Muscle of leg (tissue), 11 donors: ENCODE data around the gene KLRC3. TPM values are rescaled to one million over a fixed set of nuclear protein-coding genes. Genes with fewer than 3 reads are reported as not detected.

Experiments
- DNase-seq: peaks from one replicate; pipeline ENCODE4 v3.0.0; 2013
- H3K27ac ChIP-seq: one replicate; pipeline ENCODE4 v1.5.1; 2013; ENCODE audit warnings: mild to moderate bottlenecking, low read length, control low read depth
- H3K27me3 ChIP-seq: one replicate; pipeline ENCODE4 v1.6.1; 2013; ENCODE audit warnings: low read length; ENCODE audit not compliant: control insufficient read depth, insufficient read depth
- H3K36me3 ChIP-seq: one replicate; pipeline ENCODE4 v1.6.1; 2013; ENCODE audit warnings: low read length; ENCODE audit not compliant: control insufficient read depth, insufficient read depth
- H3K4me1 ChIP-seq: one replicate; pipeline ENCODE4 v1.6.1; 2013; ENCODE audit warnings: low read length; ENCODE audit not compliant: control insufficient read depth, insufficient read depth
- H3K4me3 ChIP-seq: one replicate; pipeline ENCODE4 v1.5.1; 2013; ENCODE audit warnings: low read length, control low read depth
- H3K9me3 ChIP-seq: replicated peaks from 2 replicates; pipeline ENCODE4 v1.6.1; 2013; ENCODE audit warnings: low read depth, low read length; ENCODE audit not compliant: control insufficient read depth
- WGBS: methylation state at CpG from one replicate; pipeline ENCODE4 v1.1.5; 2013; ENCODE audit warnings: missing lambda C conversion rate; ENCODE audit not compliant: insufficient coverage; 5-methylcytosine and 5-hydroxymethylcytosine counted together
- polyA plus RNA-seq, 8 donors: library from polyadenylated mRNA; unstranded; fragments of 120-200 nt; gene quantifications; one replicate each; pipeline versions ENCODE4 v1.2.1 to v1.2.3, GENCODE V29; 2013; ENCODE audit warnings: inconsistent platforms in 1 of 8, low replicate concordance in 1 of 8; ENCODE audit not compliant: insufficient read length in 8 of 8, insufficient read depth in 1 of 8
- total RNA-seq: library from RNA; stranded (reverse); fragments of 120-200 nt; gene quantifications from one replicate; pipeline ENCODE4 v1.2.4, GENCODE V29; 2013

The KLRC3 gene
- total and polyA plus RNA-seq, 9 donors = 0.09 to 0.30 (median 0.16) TPM; not detected in 6

GRCh38 chr12:10363914-10364814 lies 56.2 kb downstream of the KLRC3 start:
- peak overlapping the region; percentile 77 for H3K4me3 ChIP-seq
- H3K36me3 ChIP-seq = no peaks in the 10 kb centered on the region
- peak; percentile 77 for DNase-seq
- peaks cover 19% of the 10 kb centered on the region for H3K4me1 ChIP-seq
- peak overlapping the region; percentile 97 for H3K27ac ChIP-seq
- H3K27me3 ChIP-seq = no peaks in the 10 kb centered on the region
- WGBS = 1% methylated on average over 14 of the region's 19 CpGs
- no peaks in the 10 kb centered on the region for H3K9me3 ChIP-seq

- H3K27ac ChIP-seq = peak overlapping the region; percentile 97
- H3K4me3 ChIP-seq = peak overlapping the region; percentile 77
- WGBS = 29% methylated on average over 4 of the region's 5 CpGs
- H3K27me3 ChIP-seq = no peaks in the 10 kb centered on the region
- peaks cover 19% of the 10 kb centered on the region for H3K4me1 ChIP-seq
- no peak for DNase-seq
- no peaks in the 10 kb centered on the region for H3K36me3 ChIP-seq
- no peaks in the 10 kb centered on the region for H3K9me3 ChIP-seq
Observed at GRCh38 chr12:10363658-10363913, 56.8 kb downstream of the KLRC3 start.

GRCh38 chr12:10362828-10363657 lies 57.4 kb downstream of the KLRC3 start:
- Histone ChIP-seq H3K4me1 (peaks cover 19% of the 10 kb centered on the region), H3K27me3 (no peaks in the 10 kb centered on the region), H3K27ac (peak overlapping the region; percentile 97), H3K36me3 (no peaks in the 10 kb centered on the region), H3K4me3 (no peak overlapping the region), H3K9me3 (no peaks in the 10 kb centered on the region)
- WGBS = 17% methylated on average over 1 of the region's 9 CpGs
- DNase-seq = peak; percentile 19

GRCh38 chr12:10362325-10362724 lies 58.1 kb downstream of the KLRC3 start:
- Histone ChIP-seq H3K9me3 (no peaks in the 10 kb centered on the region), H3K4me1 (peaks cover 19% of the 10 kb centered on the region), H3K4me3 (no peak overlapping the region), H3K27me3 (no peaks in the 10 kb centered on the region), H3K27ac (no peak overlapping the region), H3K36me3 (no peaks in the 10 kb centered on the region)
- no peak for DNase-seq
- WGBS = 100% methylated on average over 1 of the region's 3 CpGs

Other genes starting within 250 kb of the KLRC3 start
- gene OLR1, start 248.5 kb downstream of the KLRC3 start, total RNA-seq = 0.13 TPM
- gene OLR1, start 248.5 kb downstream of the KLRC3 start, polyA plus RNA-seq = 1 to 10 TPM in 1 of 8 donors, under 1 TPM in 7; 0.22 to 2.0 (median 0.66) TPM
- gene TMEM52B, start 241.6 kb downstream of the KLRC3 start, total RNA-seq = not detected
- gene TMEM52B, start 241.6 kb downstream of the KLRC3 start, polyA plus RNA-seq = under 1 TPM in 7 of 8 donors, not detected in 1; 0.05 to 0.52 (median 0.17) TPM
- 21.6 TPM for gene GABARAPL1, start 207.7 kb downstream of the KLRC3 start, total RNA-seq
- gene GABARAPL1, start 207.7 kb downstream of the KLRC3 start, polyA plus RNA-seq = 10 to 100 TPM; 16.3 to 27.7 (median 21.1) TPM
- gene KLRD1, start 112.7 kb downstream of the KLRC3 start, total RNA-seq = 0.58 TPM
- under 1 TPM; 0.16 to 0.58 (median 0.23) TPM for gene KLRD1, start 112.7 kb downstream of the KLRC3 start, polyA plus RNA-seq
- gene KLRK1, start 30.6 kb downstream of the KLRC3 start, total RNA-seq = 0.44 TPM
- gene KLRK1, start 30.6 kb downstream of the KLRC3 start, polyA plus RNA-seq = under 1 TPM; 0.11 to 0.61 (median 0.30) TPM
- 0.13 TPM for gene KLRC4, start 10.8 kb downstream of the KLRC3 start, total RNA-seq
- gene KLRC4, start 10.8 kb downstream of the KLRC3 start, polyA plus RNA-seq = under 1 TPM in 1 of 8 donors, not detected in 7; 0.11 TPM
- 0.13 TPM for gene KLRC2, start 15.4 kb upstream of the KLRC3 start, total RNA-seq
- gene KLRC2, start 15.4 kb upstream of the KLRC3 start, polyA plus RNA-seq = under 1 TPM in 3 of 8 donors, not detected in 5; 0.33 to 0.68 (median 0.43) TPM
- gene KLRC1, start 32.8 kb upstream of the KLRC3 start, total RNA-seq = 0.22 TPM
- gene KLRC1, start 32.8 kb upstream of the KLRC3 start, polyA plus RNA-seq = under 1 TPM; 0.10 to 0.64 (median 0.34) TPM
- gene EIF2S3B, start 85.3 kb upstream of the KLRC3 start, total RNA-seq = 0.71 TPM
- 1 to 10 TPM in 4 of 8 donors, under 1 TPM in 4; 0.75 to 5.1 (median 1.2) TPM for gene EIF2S3B, start 85.3 kb upstream of the KLRC3 start, polyA plus RNA-seq
- 24.7 TPM for gene MAGOHB, start 193.0 kb upstream of the KLRC3 start, total RNA-seq
- gene MAGOHB, start 193.0 kb upstream of the KLRC3 start, polyA plus RNA-seq = 10 to 100 TPM; 23.7 to 37.9 (median 27.8) TPM